Measurements from ENCODE around the gene PRDM16. TPM values are rescaled to one million over a fixed set of nuclear protein-coding genes. Genes with fewer than 3 reads are reported as not detected.

PRDM16 gene
- total and polyA plus RNA-seq, 2 of the 8 experiments (the other 6 are each of a cell fraction or from before 2014, with no cell fraction given): 0.39 to 0.43 TPM

DNA sequence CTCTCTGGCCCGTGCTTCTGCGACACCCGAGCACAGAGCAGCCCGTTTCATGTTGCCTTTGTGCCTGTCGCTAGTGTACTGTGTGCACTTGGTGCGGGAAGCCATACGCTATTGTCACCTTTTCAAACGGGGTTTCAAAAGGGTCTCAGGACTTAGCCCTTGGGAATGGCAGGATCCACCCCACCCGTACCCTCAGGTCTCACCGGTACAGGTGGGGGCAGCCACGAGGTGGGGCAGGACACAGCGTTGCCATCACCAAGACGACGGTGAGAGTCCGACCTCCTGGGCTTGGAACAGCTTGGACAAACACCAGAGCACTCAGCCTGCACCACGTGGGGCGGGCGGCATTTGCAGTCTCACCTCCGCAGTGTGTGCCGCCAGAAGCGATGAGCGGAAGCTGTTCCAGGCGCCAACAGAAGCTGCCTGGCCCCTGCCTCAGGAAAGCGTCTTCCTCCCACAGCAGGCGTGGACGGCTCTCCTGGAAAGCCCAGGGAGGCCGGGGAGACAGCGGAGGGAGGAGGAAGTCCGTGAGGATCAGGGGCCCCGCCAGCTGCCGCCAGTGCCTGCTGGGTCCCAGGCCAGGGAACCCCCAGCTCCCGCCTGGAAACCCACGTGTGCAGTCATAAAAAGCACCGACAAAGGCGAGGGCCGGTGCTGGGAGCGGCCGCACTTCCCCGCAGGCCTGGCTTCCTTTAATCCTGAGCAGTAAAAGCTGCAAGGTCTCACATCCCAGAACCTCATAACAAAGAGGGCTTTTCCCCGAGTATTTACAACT is 254.2 kb downstream of the PRDM16 start (continued):
- TF ChIP-seq GABPA (IDR thresholded peaks at IDR 0.05; ENCODE audit: borderline replicate concordance, insufficient read depth, low read length) (no peak), SP1 (IDR thresholded peaks at IDR 0.05; ENCODE audit: low read depth, low read length) (no peak), GTF2F1 (IDR thresholded peaks at IDR 0.05; ENCODE audit: borderline replicate concordance, low read depth, low read length) (no peak), BCL11A (IDR thresholded peaks at IDR 0.05; ENCODE audit: low read depth in 2 of 2, low read length in 2 of 2) (no peak), SRF (IDR thresholded peaks at IDR 0.05; ENCODE audit: low read depth, low read length) (no peak)

Data from H1 (cell line).